Memory B cell (primary cell): ENCODE data around the gene BNIPL.

ENCODE experiments used
- ATAC-seq: fragments of 150-1000 bp; cut with Tn5 transposase; 2 replicates; pipeline ENCODE4 v1.10.0; 2021; ENCODE audit warnings: low read depth, mild to moderate bottlenecking, moderate library complexity
- DNase-seq, 2 donors: peaks; one replicate each; pipeline ENCODE4 v3.0.0; 2022; ENCODE audit warnings: low spot score in 2 of 2
- H3K27ac Mint-ChIP-seq: one replicate; pipeline ENCODE4 v1.8.0; 2022; ENCODE audit warnings: mild to moderate bottlenecking, moderate library complexity, mixed read lengths
- H3K27me3 Mint-ChIP-seq: one replicate; pipeline ENCODE4 v1.8.0; 2022; ENCODE audit warnings: mixed read lengths
- H3K36me3 Mint-ChIP-seq: one replicate; pipeline ENCODE4 v1.8.0; 2022; ENCODE audit warnings: mild to moderate bottlenecking, mixed read lengths
- H3K4me1 Mint-ChIP-seq: one replicate; pipeline ENCODE4 v1.8.0; 2022; ENCODE audit warnings: mixed read lengths
- H3K4me3 Mint-ChIP-seq: one replicate; pipeline ENCODE4 v1.8.0; 2022; ENCODE audit warnings: mild to moderate bottlenecking, moderate library complexity, mixed read lengths
- H3K9me3 Mint-ChIP-seq: one replicate; pipeline ENCODE4 v1.8.0; 2022; ENCODE audit warnings: mixed read lengths

The BNIPL gene

GRCh38 chr1:151085953-151086559 lies 49.7 kb downstream of the BNIPL start:
- Mint-ChIP-seq H3K36me3 (peaks cover 6% of the 10 kb centered on the region), H3K4me3 (no peak overlapping the region), H3K27me3 (no peaks in the 10 kb centered on the region), H3K4me1 (peaks cover 5% of the 10 kb centered on the region), H3K27ac (no peak overlapping the region), H3K9me3 (no peaks in the 10 kb centered on the region)
- DNase-seq (no peak), ATAC-seq (no peak)
